GM21526 (cell line): ENCODE results near the gene RPAIN.
"Not testable (repeated sequence)": the region's sequence is repeated elsewhere in the genome, so short reads cannot be mapped to it uniquely, and the experiment has no call there.

Experiments used
- ATAC-seq: cut with Tn5 transposase; IDR thresholded peaks from one replicate; pipeline ENCODE4 v1.9.1; 2021; ENCODE audit warnings: moderate library complexity; ENCODE audit not compliant: unreplicated experiment, low FRiP score

The RPAIN gene

GRCh38 chr17:5429191-5429887 is 9.4 kb downstream of the RPAIN start:
- no peak for ATAC-seq

DNA sequence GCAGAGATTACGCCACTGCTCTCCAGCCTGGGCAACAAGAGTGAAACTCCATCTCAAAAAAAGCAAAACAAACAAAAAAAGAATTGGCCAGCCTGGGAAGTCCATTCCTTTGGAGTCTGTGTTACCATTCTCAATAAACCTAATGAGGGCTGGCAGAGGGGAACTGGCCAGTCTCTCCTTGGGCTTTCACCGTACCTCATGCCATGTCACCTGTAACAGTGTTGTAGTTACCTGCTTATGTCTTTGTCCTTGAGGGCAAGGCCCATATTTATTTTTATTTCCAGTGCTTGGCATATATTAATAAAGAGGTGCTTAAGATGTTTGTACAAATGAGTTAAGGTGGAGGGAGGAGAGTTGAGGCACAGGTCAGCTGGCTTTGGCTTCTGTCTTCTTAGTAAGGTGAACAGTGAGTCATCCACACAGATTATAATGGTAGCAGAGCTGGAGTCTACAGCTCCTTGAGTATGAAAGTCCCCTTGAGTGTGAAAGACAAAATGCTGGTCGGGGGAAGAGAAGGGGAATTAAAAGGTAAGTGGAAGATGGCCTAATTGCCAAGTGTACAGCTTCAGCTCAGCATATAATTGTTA is 10.5 kb downstream of the RPAIN start:
- ATAC-seq = no peak

- ATAC-seq = not testable (repeated sequence)
These were observed 11.3 kb downstream of the RPAIN start for GRCh38 chr17:5431234-5431633.

- ATAC-seq = no peak
These were observed 12.1 kb downstream of the RPAIN start for GRCh38 chr17:5431949-5432556.

DNA sequence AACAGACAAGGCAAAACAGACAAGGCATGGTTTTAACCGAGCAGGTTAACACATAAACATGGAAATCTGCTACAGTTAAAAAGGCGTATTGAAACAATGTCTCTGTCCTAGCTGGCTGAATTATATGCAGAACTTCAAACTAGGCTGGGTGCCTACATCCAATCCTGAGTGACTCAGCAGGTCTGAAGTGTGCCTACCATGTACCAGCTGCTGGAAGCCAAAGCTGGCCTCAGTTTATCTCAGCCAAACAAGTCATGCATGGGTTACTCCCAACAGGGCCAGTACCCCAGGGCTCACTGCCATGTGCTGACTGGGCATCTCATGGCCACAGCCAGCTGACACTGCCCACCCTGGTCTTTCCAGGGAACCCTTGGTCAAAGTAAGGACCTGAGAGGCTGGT is 15.0 kb downstream of the RPAIN start:
- no peak for ATAC-seq

- not testable (repeated sequence) for ATAC-seq
These were observed 15.9 kb downstream of the RPAIN start for GRCh38 chr17:5435781-5436315.

GRCh38 chr17:5437721-5438317 is 17.8 kb downstream of the RPAIN start:
- no peak for ATAC-seq

- peak; percentile 78 for ATAC-seq
These were observed 18.9 kb downstream of the RPAIN start, which contains the start of gene C1QBP for GRCh38 chr17:5438716-5439445. TSS of gene C1QBP (minus strand) at chr17:5439155. CDS start at chr17:5439073, 82 bp downstream.

DNA sequence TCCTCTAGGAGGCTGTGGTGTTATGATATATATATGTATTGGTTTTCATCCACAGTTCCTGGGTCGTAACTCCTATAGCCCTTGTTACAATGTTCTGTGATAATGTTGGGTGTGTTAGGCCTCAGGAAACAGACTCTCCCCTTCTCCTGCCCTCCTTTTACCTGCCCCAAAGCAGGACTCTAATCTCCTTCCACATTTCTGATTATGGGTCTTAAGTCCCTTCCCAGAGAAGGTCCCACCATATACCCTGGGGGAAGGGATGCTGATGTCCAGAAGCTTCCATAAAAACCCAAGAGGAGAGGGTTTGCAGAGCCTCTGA is 19.4 kb downstream of the RPAIN start:
- no peak for ATAC-seq

DNA sequence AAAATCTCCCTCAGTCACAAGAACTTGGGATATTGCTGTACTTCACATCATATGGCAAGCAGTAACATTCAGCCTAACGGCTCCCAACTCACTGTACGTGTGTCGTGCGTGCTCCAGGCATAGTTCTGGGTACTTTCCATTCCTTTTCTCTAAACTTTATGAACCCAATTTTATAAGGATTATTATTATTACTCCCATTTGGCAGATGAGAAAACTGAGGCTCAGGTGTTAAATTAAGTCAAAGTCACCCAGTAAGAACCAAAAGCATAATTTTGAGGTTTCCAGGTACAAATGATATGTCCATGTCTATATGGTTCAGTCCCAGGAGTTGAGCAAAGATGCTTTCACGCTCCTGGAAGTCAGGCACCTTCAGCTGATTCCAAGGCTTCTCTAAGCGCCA is 23.7 kb downstream of the RPAIN start:
- no peak for ATAC-seq

GRCh38 chr17:5444209-5444608 is 24.2 kb downstream of the RPAIN start:
- no peak for ATAC-seq

GRCh38 chr17:5446786-5447185 is 26.8 kb downstream of the RPAIN start:
- ATAC-seq = no peak

GRCh38 chr17:5464717-5465507 is 44.9 kb downstream of the RPAIN start:
- ATAC-seq = no peak

DNA sequence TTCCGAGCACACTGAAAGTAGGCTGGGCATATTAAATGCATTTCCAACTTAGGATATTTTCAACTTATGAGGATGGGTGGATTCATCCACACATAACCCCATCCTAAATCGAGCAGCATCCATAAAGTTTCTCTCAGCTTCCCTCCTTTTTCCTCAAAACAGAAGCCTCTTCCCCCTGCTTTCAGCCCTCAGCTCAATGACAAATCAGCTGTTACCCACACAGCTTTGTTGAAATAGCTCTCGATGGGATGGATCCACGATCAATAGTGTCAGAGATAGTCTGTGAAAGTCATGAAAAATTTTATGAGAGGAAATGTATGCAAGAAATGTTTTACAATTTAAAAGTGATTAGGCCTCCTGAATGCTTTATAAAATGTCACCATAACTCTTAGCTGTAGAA is 46.3 kb downstream of the RPAIN start:
- ATAC-seq = no peak

DNA sequence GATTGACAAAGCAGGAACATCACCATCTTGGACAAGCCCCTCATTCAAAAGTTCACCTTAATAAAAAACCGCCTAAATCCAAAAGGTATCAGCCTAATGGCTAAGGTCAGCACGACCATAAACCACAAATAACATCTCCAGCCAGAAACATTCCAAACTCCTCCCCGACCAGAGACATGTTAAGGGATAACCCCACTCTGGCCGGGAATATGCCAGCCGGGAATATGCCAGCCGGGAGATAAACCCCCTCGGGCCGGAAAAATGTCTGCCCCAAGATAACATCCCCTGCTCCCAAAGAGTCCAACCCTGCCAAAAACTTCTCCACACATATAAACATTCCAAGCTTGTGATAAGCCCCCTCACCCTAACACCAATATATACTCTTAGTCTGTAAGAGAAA is 47.4 kb downstream of the RPAIN start:
- no peak for ATAC-seq

DNA sequence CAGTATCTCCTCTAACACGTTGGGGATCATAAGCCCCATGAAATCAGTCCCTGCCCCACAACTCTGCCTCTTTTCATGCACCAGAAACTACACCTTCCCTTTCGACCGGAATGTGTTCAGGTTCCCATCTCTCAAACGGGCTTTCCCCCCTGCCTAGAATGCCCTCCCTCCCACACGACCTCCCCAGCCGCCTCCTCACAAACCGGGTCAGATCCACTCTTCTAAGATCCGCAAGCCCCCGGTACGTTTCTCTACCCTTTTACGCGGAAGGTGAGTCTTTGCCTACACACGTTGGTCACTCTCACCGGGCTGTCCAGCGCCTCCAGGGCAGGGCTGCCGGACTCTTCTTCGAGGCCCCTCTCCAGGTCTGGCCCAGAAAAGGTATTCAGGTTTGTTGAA is 48.1 kb downstream of the RPAIN start:
- ATAC-seq = peak; percentile 10

- ATAC-seq = no peak
These were observed 52.5 kb downstream of the RPAIN start for GRCh38 chr17:5472511-5472910.

DNA sequence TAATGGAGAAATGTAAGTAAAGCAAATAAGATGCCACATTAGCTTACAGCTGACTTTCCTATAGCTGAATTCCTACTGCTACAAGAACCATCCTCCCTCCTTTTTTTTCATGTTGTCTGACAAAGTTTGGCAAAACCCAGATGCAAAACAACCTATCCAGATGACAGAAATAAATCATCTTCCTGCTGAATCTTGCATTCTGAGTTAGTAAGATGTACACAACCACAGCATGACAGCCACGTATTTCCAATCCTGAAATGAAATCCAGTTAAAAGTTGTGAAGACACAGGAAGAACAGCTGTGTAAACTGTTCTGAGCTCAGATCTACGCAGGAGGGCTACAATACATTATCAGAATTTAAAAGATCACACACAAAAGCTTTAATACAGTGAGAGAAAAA is 53.9 kb downstream of the RPAIN start:
- ATAC-seq = no peak

- no peak for ATAC-seq
These were observed 59.0 kb downstream of the RPAIN start for GRCh38 chr17:5478992-5479391.

DNA sequence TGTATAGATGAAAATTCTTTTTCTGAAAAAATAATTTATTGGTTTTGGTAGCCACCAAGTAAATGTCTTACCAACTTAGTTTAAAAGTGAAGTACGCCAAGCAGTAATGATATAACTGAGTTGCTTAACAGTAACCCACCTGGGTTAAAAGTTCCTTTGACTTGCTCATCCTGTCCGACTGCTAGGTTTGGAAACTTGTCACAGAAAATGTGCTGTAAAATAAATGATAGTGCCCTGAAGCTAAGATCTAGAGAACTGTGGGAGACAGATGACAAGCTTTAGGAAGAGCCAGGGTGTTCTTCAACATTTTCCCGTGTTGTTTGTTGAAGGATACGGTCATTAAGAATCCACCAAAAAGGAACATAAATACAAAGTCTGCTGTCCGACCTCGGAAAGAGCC is 61.0 kb downstream of the RPAIN start:
- ATAC-seq = no peak
